Liver (tissue), 3 donors: ENCODE results near the gene KDM5A.

Experiments used
- HNF4A ChIP-seq, 2 donors: conservative IDR thresholded peaks; 2 replicates each; pipeline ENCODE4 v1.6.1; 2016; ENCODE audit warnings: antibody characterized with exemption in 2 of 2, mild to moderate bottlenecking in 2 of 2
- RAD21 ChIP-seq, 2 donors: IDR thresholded peaks; 2 replicates each; pipeline ENCODE4 v1.6.1; 2016; ENCODE audit warnings: antibody characterized with exemption in 2 of 2, mild to moderate bottlenecking in 2 of 2
- RXRA ChIP-seq, 2 donors: IDR thresholded peaks; 2 replicates each; pipeline ENCODE4 v1.6.1; 2017 to 2018; ENCODE audit warnings: antibody characterized with exemption in 2 of 2, mild to moderate bottlenecking in 1 of 2
- SP1 ChIP-seq: IDR thresholded peaks from 2 replicates; pipeline ENCODE4 v1.6.1; 2018; ENCODE audit warnings: antibody characterized with exemption, mild to moderate bottlenecking
- TAF1 ChIP-seq: conservative IDR thresholded peaks from 2 replicates; pipeline ENCODE4 v1.6.1; 2016; ENCODE audit warnings: antibody characterized with exemption, mild to moderate bottlenecking
- TF ChIP-seq, protein P1 (sequence below): fragments of 150-350 bp; IDR thresholded peaks from 2 replicates; pipeline ENCODE4 v1.5.1; 2017; ENCODE audit warnings: improper control_type of control experiment, low read depth, low read length; ENCODE audit not compliant: missing input control
- TF ChIP-seq, protein P2 (sequence below): IDR thresholded peaks from 2 replicates; pipeline ENCODE4 v1.6.1; 2016; ENCODE audit warnings: antibody characterized with exemption, mild to moderate bottlenecking
- TF ChIP-seq, protein P3 (sequence below): IDR thresholded peaks from 2 replicates; pipeline ENCODE4 v1.6.1; 2016; ENCODE audit warnings: antibody characterized with exemption
- TF ChIP-seq, protein P4 (sequence below): IDR thresholded peaks from 2 replicates; pipeline ENCODE4 v1.6.1; 2016; ENCODE audit warnings: antibody characterized with exemption
- donor health status: healthy.
- donor health status: healthy.

DNA sequence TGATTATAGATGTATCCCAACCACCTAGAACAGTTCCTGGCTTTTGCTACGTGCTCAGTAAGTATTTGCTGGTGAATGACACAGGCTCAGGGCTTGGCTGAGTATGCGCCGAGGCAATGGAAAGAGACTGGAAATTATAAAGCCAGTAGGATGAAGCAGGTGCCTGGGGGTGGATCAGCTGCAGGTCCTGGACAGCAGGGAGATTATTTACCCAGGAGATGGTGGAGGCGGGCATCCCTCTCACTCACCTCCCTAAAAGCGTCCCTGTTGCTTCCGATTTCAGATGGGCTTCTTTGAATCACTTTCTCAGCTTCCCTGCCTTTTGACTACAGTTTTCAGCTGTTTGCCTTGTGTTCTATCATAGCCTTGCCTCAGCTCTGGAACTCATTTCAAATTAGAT lies 132.9 kb downstream of the KDM5A start:
- TF ChIP-seq, protein P1, sequence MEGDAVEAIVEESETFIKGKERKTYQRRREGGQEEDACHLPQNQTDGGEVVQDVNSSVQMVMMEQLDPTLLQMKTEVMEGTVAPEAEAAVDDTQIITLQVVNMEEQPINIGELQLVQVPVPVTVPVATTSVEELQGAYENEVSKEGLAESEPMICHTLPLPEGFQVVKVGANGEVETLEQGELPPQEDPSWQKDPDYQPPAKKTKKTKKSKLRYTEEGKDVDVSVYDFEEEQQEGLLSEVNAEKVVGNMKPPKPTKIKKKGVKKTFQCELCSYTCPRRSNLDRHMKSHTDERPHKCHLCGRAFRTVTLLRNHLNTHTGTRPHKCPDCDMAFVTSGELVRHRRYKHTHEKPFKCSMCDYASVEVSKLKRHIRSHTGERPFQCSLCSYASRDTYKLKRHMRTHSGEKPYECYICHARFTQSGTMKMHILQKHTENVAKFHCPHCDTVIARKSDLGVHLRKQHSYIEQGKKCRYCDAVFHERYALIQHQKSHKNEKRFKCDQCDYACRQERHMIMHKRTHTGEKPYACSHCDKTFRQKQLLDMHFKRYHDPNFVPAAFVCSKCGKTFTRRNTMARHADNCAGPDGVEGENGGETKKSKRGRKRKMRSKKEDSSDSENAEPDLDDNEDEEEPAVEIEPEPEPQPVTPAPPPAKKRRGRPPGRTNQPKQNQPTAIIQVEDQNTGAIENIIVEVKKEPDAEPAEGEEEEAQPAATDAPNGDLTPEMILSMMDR, result no peak
- TF ChIP-seq HNF4A (conservative IDR thresholded peaks at IDR 0.05) (no peak), SP1 (no peak), RXRA (IDR thresholded peaks at IDR 0.05) (no peak), TAF1 (no peak), RAD21 (IDR thresholded peaks at IDR 0.05) (no peak)
- TF ChIP-seq, protein P2, sequence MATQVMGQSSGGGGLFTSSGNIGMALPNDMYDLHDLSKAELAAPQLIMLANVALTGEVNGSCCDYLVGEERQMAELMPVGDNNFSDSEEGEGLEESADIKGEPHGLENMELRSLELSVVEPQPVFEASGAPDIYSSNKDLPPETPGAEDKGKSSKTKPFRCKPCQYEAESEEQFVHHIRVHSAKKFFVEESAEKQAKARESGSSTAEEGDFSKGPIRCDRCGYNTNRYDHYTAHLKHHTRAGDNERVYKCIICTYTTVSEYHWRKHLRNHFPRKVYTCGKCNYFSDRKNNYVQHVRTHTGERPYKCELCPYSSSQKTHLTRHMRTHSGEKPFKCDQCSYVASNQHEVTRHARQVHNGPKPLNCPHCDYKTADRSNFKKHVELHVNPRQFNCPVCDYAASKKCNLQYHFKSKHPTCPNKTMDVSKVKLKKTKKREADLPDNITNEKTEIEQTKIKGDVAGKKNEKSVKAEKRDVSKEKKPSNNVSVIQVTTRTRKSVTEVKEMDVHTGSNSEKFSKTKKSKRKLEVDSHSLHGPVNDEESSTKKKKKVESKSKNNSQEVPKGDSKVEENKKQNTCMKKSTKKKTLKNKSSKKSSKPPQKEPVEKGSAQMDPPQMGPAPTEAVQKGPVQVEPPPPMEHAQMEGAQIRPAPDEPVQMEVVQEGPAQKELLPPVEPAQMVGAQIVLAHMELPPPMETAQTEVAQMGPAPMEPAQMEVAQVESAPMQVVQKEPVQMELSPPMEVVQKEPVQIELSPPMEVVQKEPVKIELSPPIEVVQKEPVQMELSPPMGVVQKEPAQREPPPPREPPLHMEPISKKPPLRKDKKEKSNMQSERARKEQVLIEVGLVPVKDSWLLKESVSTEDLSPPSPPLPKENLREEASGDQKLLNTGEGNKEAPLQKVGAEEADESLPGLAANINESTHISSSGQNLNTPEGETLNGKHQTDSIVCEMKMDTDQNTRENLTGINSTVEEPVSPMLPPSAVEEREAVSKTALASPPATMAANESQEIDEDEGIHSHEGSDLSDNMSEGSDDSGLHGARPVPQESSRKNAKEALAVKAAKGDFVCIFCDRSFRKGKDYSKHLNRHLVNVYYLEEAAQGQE, result no peak
- TF ChIP-seq, protein P3, sequence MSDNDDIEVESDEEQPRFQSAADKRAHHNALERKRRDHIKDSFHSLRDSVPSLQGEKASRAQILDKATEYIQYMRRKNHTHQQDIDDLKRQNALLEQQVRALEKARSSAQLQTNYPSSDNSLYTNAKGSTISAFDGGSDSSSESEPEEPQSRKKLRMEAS, result no peak
- TF ChIP-seq, protein P4, sequence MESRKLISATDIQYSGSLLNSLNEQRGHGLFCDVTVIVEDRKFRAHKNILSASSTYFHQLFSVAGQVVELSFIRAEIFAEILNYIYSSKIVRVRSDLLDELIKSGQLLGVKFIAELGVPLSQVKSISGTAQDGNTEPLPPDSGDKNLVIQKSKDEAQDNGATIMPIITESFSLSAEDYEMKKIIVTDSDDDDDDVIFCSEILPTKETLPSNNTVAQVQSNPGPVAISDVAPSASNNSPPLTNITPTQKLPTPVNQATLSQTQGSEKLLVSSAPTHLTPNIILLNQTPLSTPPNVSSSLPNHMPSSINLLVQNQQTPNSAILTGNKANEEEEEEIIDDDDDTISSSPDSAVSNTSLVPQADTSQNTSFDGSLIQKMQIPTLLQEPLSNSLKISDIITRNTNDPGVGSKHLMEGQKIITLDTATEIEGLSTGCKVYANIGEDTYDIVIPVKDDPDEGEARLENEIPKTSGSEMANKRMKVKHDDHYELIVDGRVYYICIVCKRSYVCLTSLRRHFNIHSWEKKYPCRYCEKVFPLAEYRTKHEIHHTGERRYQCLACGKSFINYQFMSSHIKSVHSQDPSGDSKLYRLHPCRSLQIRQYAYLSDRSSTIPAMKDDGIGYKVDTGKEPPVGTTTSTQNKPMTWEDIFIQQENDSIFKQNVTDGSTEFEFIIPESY, result no peak
